Pancreas (tissue), 10 donors: Measurements from ENCODE around the gene CAMK1D. TPM values are rescaled to one million over a fixed set of nuclear protein-coding genes. Genes with fewer than 3 reads are reported as not detected.
"Not testable (repeated sequence)": the region's sequence is repeated elsewhere in the genome, so short reads cannot be mapped to it uniquely, and the experiment has no call there.

ENCODE experiments used
- ATAC-seq, 4 donors: fragments of 200-7000 bp; cut with Tn5 transposase; one replicate each; pipeline versions ENCODE4 v1.8.0 to v1.9.1; 2020; ENCODE audit warnings: mild to moderate bottlenecking in 4 of 4, moderate library complexity in 4 of 4
- DNase-seq, 6 donors: peaks; one replicate each; pipeline ENCODE4 v3.0.0-alpha.2; 2020
- FAIRE-seq: peaks from 2 replicates; lab custom pipeline; 2012; peaks lifted over from hg19 to GRCh38; lab: Jason Lieb, UNC
- H3K27ac ChIP-seq, 4 donors: fragments of 200-600 bp; sonication (generic); 1 replicate in 3 of 4; 2 replicates in 1 of 4; pipeline versions ENCODE4 v1.5.0 to v1.8.0; 2020
- H3K27me3 ChIP-seq, 4 donors: fragments of 200-600 bp; one replicate each; pipeline ENCODE4 v1.8.0; 2021
- H3K36me3 ChIP-seq, 3 donors: fragments of 200-600 bp; sonication (generic) in 1 of 3; one replicate each; pipeline versions ENCODE4 v1.5.0 to v1.8.0; 2020 to 2021
- H3K4me1 ChIP-seq, 3 donors: fragments of 200-600 bp; one replicate each; pipeline ENCODE4 v1.8.0; 2021
- H3K4me3 ChIP-seq, 4 donors: fragments of 200-600 bp; sonication (generic) in 2 of 4; one replicate each; pipeline versions ENCODE4 v1.5.0 to v1.8.0; 2020 to 2021
- H3K9me3 ChIP-seq, 4 donors: fragments of 200-600 bp; one replicate each; pipeline ENCODE4 v1.8.0; 2021
- CTCF ChIP-seq, 4 donors: fragments of 200-600 bp; sonication (generic) in 3 of 4; IDR thresholded peaks; one replicate each; pipeline versions ENCODE4 v1.5.0 to v1.8.0; 2021; ENCODE audit warnings: antibody characterized with exemption in 4 of 4
- WGBS, 2 donors: extraction: QIAGEN DNeasy Blood & Tissue Kit; methylation state at CpG; one replicate each; pipeline ENCODE4 v1.1.7; 2013; 5-methylcytosine and 5-hydroxymethylcytosine counted together
- intact Hi-C, 3 donors: fragments of 100-400 bp; cut with DNase I; formaldehyde crosslinking; loops; one replicate each; pipeline versions ENCODE4 v1.11.1 to v1.14.2; 2022
- polyA plus RNA-seq, 2 donors: library from polyadenylated mRNA; stranded (reverse); fragments of 200-250 nt; gene quantifications; one replicate each; pipeline ENCODE4 v1.2.3, GENCODE V29; 2013
- total RNA-seq, 6 donors: library from RNA; stranded (reverse); fragmentation: NEBNext Ultra II Directional in 4 of 6; extraction: Animal tissue kit (Norgen Biotek cat#: 25700) in 4 of 6; gene quantifications; one replicate each; pipeline versions ENCODE4 v1.2.1 to v1.2.4, GENCODE V29; 2021 to 2023
- donor health status: healthy with polysubstance abuse.
- donor health status: DM: no; HTN: no; CAD: no; lungs with moderate emphysema.
- donor health status: DM: no; HTN: no; CAD: no.
- donor health status: control.
- donor health status: control.
- donor health status: Bipolar disorder and iron deficiency.
- donor health status: DM: yes; HTN: yes; CAD: no.
- donor health status: DM: no; HTN: no; CAD: no.
- donor health status: DM: no; HTN: no; CAD: no.
- donor health status: DM: yes; HTN: yes; CAD: no.

Gene CAMK1D
- total and polyA plus RNA-seq, 8 donors: 2.9 to 30.1 (median 22.7) TPM

- DNase-seq (peak; percentile 66 to 76 (median 68)), ATAC-seq (peak; percentile 79 to 95 (median 90)), FAIRE-seq (no peak)
- intact Hi-C loops: no loop called here
- Histone ChIP-seq H3K27ac (peak overlapping the region in 3 of 4 donors; percentile 65 to 81 (median 75)), H3K4me1 (peaks cover 5 to 18% (median 11%) of the 10 kb centered on the region in 3 donors), H3K27me3 (no peaks in the 10 kb centered on the region), H3K4me3 (no peak overlapping the region), H3K36me3 (no peaks in the 10 kb centered on the region), H3K9me3 (no peaks in the 10 kb centered on the region)
- WGBS, 2 donors: 43% methylated on average over 15 of the region's 15 CpGs
- TF ChIP-seq CTCF (IDR thresholded peaks at IDR 0.05): no peak
These were observed 15.8 kb upstream of the CAMK1D start for GRCh38 chr10:12333380-12334185.

- H3K4me1 ChIP-seq: peaks cover 5 to 18% (median 11%) of the 10 kb centered on the region in 3 donors
- 87 to 93% methylated on average over 6 of the region's 6 CpGs for WGBS, 2 donors
- ATAC-seq (peak in 1 of 4 donors; percentile 3), FAIRE-seq (no peak), DNase-seq (no peak)
- TF ChIP-seq CTCF (IDR thresholded peaks at IDR 0.05): no peak
- H3K4me3 ChIP-seq: no peak overlapping the region
- intact Hi-C loops: no loop called here
- peak overlapping the region in 3 of 4 donors; percentile 65 to 81 (median 75) for H3K27ac ChIP-seq
- no peaks in the 10 kb centered on the region for H3K36me3 ChIP-seq
- H3K9me3 ChIP-seq: no peaks in the 10 kb centered on the region
- no peaks in the 10 kb centered on the region for H3K27me3 ChIP-seq
These were observed 15.2 kb upstream of the CAMK1D start for GRCh38 chr10:12334186-12334530.

GRCh38 chr10:12335169-12335568, 14.2 kb upstream of the CAMK1D start:
- DNase-seq, intact Hi-C loops, H3K36me3 ChIP-seq, H3K4me3 ChIP-seq, H3K27me3 ChIP-seq, ATAC-seq, H3K9me3 ChIP-seq, FAIRE-seq, H3K27ac ChIP-seq: not testable (repeated sequence)
- peaks cover 5 to 15% (median 11%) of the 10 kb centered on the region in 3 donors for H3K4me1 ChIP-seq
- 71 to 74% methylated on average over 4 of the region's 4 CpGs for WGBS, 2 donors

- H3K9me3 ChIP-seq: no peaks in the 10 kb centered on the region
- no peak overlapping the region for H3K27ac ChIP-seq
- H3K4me3 ChIP-seq: no peak overlapping the region
- no peak for ATAC-seq
- no peaks in the 10 kb centered on the region for H3K27me3 ChIP-seq
- 86 to 87% methylated on average over 9 of the region's 9 CpGs for WGBS, 2 donors
- no peak for TF ChIP-seq CTCF (IDR thresholded peaks at IDR 0.05)
- FAIRE-seq: no peak
- intact Hi-C loops: no loop called here
- H3K36me3 ChIP-seq: no peaks in the 10 kb centered on the region
- peaks cover 5 to 14% (median 11%) of the 10 kb centered on the region in 3 donors for H3K4me1 ChIP-seq
- no peak for DNase-seq
These were observed 11.6 kb upstream of the CAMK1D start for GRCh38 chr10:12337453-12338372.

- Histone ChIP-seq H3K4me3 (no peak overlapping the region), H3K4me1 (peaks cover 0 to 1% (median under 1%) of the 10 kb centered on the region in 3 donors), H3K27ac (no peak overlapping the region), H3K27me3 (no peaks in the 10 kb centered on the region), H3K9me3 (no peaks in the 10 kb centered on the region), H3K36me3 (no peaks in the 10 kb centered on the region)
- FAIRE-seq (no peak), DNase-seq (no peak), ATAC-seq (no peak)
- 92 to 93% methylated on average over 4 of the region's 4 CpGs for WGBS, 2 donors
- intact Hi-C loops: no loop called here
- TF ChIP-seq CTCF (IDR thresholded peaks at IDR 0.05): no peak
These were observed 10.4 kb upstream of the CAMK1D start for GRCh38 chr10:12338981-12339380.
